CD14-positive monocyte (primary cell): ENCODE data around the gene PDZRN3. TPM values are rescaled to one million over a fixed set of nuclear protein-coding genes. Genes with fewer than 3 reads are reported as not detected.

Source experiments
- DNase-seq, 3 donors: peaks; one replicate each; pipeline ENCODE4 v3.0.0-alpha.2; 2011 to 2022
- H2AFZ ChIP-seq: 2 replicates; pipeline ENCODE4 v1.6.0; 2012; ENCODE audit warnings: mild to moderate bottlenecking, low read depth, low read length, inconsistent platforms; ENCODE audit not compliant: insufficient read depth, poor library complexity, severe bottlenecking
- H3K27ac ChIP-seq, 2 donors: 1 replicate in 1 of 2; 2 replicates in 1 of 2; pipeline ENCODE4 v1.5.1; 2012 to 2013; ENCODE audit warnings: low read length in 2 of 2, control low read depth in 1 of 2, inconsistent platforms in 1 of 2, low read depth in 1 of 2, mild to moderate bottlenecking in 1 of 2
- H3K27me3 ChIP-seq, 2 donors: one replicate each; pipeline versions ENCODE4 v1.6.0 to v1.6.1; 2011 to 2013; ENCODE audit warnings: low read length in 2 of 2; ENCODE audit not compliant: control insufficient read depth in 2 of 2, insufficient read depth in 2 of 2
- H3K36me3 ChIP-seq, 2 donors: replicated peaks in 1 of 2; 1 replicate in 1 of 2; 2 replicates in 1 of 2; pipeline versions ENCODE4 v1.5.1 to v1.6.1; 2012 to 2013; ENCODE audit warnings: low read length in 2 of 2, control low read depth in 1 of 2, inconsistent platforms in 1 of 2, mild to moderate bottlenecking in 1 of 2; ENCODE audit not compliant: insufficient read depth in 2 of 2, control insufficient read depth in 1 of 2
- H3K4me1 ChIP-seq, 2 donors: 1 replicate in 1 of 2; 2 replicates in 1 of 2; pipeline versions ENCODE4 v1.5.1 to v1.6.1; 2012 to 2013; ENCODE audit warnings: low read length in 2 of 2, control low read depth in 1 of 2, inconsistent platforms in 1 of 2, mild to moderate bottlenecking in 1 of 2, moderate library complexity in 1 of 2; ENCODE audit not compliant: insufficient read depth in 2 of 2, control insufficient read depth in 1 of 2
- H3K4me2 ChIP-seq: replicated peaks from 2 replicates; pipeline ENCODE3; 2012; ENCODE audit warnings: low read length, moderate library complexity, mild to moderate bottlenecking; ENCODE audit not compliant: poor library complexity, severe bottlenecking; ENCODE audit errors: extremely low read depth
- H3K4me3 ChIP-seq, 3 experiments: fragments of 200-600 bp in 1 of 3; sonication (generic) in 1 of 3; replicated peaks in 1 of 3; 1 replicate in 2 of 3; 2 replicates in 1 of 3; pipeline ENCODE4 v1.5.1; 2011 to 2013; ENCODE audit warnings: low read length in 3 of 3, mild to moderate bottlenecking in 3 of 3, control low read depth in 2 of 3, low read depth in 2 of 3, inconsistent platforms in 1 of 3, moderate library complexity in 1 of 3
- H3K79me2 ChIP-seq: 2 replicates; pipeline ENCODE4 v1.6.0; 2012; ENCODE audit warnings: mild to moderate bottlenecking, control low read depth, inconsistent platforms, low read length, moderate library complexity; ENCODE audit not compliant: insufficient read depth
- H3K9ac ChIP-seq: 2 replicates; pipeline ENCODE4 v1.6.0; 2017; ENCODE audit warnings: low read length, mild to moderate bottlenecking; ENCODE audit not compliant: insufficient read depth, poor library complexity, severe bottlenecking
- H3K9me3 ChIP-seq, 2 donors: replicated peaks in 1 of 2; 1 replicate in 1 of 2; 2 replicates in 1 of 2; pipeline versions ENCODE4 v1.5.1 to v1.6.1; 2012 to 2013; ENCODE audit warnings: low read length in 2 of 2, control low read depth in 1 of 2; ENCODE audit not compliant: control insufficient read depth in 1 of 2, insufficient read depth in 1 of 2
- H4K20me1 ChIP-seq: 2 replicates; pipeline ENCODE4 v1.6.0; 2012; ENCODE audit warnings: mild to moderate bottlenecking, low read length, control low read depth, moderate library complexity; ENCODE audit not compliant: insufficient read depth
- H3K27ac Mint-ChIP-seq, 7 donors: one replicate each; pipeline ENCODE4 v1.8.0; 2020; ENCODE audit warnings: mild to moderate bottlenecking in 7 of 7, mixed read lengths in 7 of 7, moderate library complexity in 6 of 7, inconsistent platforms in 2 of 7
- H3K27me3 Mint-ChIP-seq, 3 donors: one replicate each; pipeline ENCODE4 v1.8.0; 2021 to 2022; ENCODE audit warnings: low read depth in 3 of 3, mild to moderate bottlenecking in 3 of 3, mixed read lengths in 3 of 3, moderate library complexity in 3 of 3, inconsistent platforms in 1 of 3
- H3K36me3 Mint-ChIP-seq, 2 donors: one replicate each; pipeline ENCODE4 v1.8.0; 2020; ENCODE audit warnings: mixed read lengths in 2 of 2, inconsistent platforms in 1 of 2, mild to moderate bottlenecking in 1 of 2
- H3K4me1 Mint-ChIP-seq: one replicate; pipeline ENCODE4 v1.8.0; 2020; ENCODE audit warnings: mild to moderate bottlenecking, mixed read lengths
- H3K4me3 Mint-ChIP-seq, 2 donors: one replicate each; pipeline ENCODE4 v1.8.0; 2020; ENCODE audit warnings: mild to moderate bottlenecking in 2 of 2, mixed read lengths in 2 of 2, moderate library complexity in 1 of 2
- H3K9me3 Mint-ChIP-seq, 7 donors: one replicate each; pipeline ENCODE4 v1.8.0; 2020 to 2022; ENCODE audit warnings: mixed read lengths in 7 of 7, mild to moderate bottlenecking in 6 of 7, moderate library complexity in 6 of 7, inconsistent platforms in 2 of 7
- CTCF ChIP-seq: fragments of 200-600 bp; IDR thresholded peaks from one replicate; pipeline ENCODE4 v1.8.0; 2022; ENCODE audit warnings: antibody characterized with exemption, mild to moderate bottlenecking
- WGBS: methylation state at CpG from one replicate; pipeline ENCODE4 v1.1.5; 2013; ENCODE audit warnings: missing lambda C conversion rate; ENCODE audit not compliant: insufficient coverage; 5-methylcytosine and 5-hydroxymethylcytosine counted together
- intact Hi-C, 2 donors: fragments of 100-400 bp; cut with micrococcal nuclease; formaldehyde crosslinking; loops; one replicate each; pipeline versions ENCODE4 v1.15.0 to v1.15.1; 2023
- polyA plus RNA-seq, 3 donors: library from polyadenylated mRNA; depleted of rRNA in 1 of 3; unstranded in 2 of 3; stranded (reverse) in 1 of 3; fragments of 300-500 nt in 2 of 3; fragments of >200 nt in 1 of 3; fragmentation: Illumina TruSeq in 2 of 3; gene quantifications; 1 replicate in 2 of 3; 2 replicates in 1 of 3; pipeline ENCODE4 v1.2.3, GENCODE V29; 2012 to 2021

Gene PDZRN3
- polyA plus RNA-seq, 3 donors = not detected

DNA sequence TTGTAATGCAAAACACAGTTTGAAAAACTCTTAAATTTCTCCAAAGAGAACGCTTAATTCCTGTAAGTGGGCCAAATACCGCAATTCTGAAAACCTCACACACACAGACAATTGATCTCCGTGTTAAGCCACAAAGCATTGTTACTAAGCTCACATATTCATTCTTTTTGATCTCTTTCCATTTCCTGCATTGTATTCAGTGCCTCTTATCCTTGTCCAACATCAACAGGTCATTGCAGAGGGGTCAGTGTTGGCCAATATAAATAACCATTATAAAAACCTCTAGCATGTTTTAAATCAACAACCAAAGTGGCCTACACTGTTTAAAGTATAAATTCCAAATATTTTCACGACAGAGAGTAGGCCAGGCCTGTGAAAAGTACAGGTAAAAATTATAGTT, 171.1 kb downstream of the PDZRN3 start:
- no peaks in the 10 kb centered on the region for H3K36me3 Mint-ChIP-seq
- H3K36me3 ChIP-seq = no peaks in the 10 kb centered on the region
- H3K27me3 Mint-ChIP-seq = peaks cover 2 to 3% (median 2%) of the 10 kb centered on the region in 3 donors
- H3K9ac ChIP-seq = no peak overlapping the region
- H3K4me3 Mint-ChIP-seq = no peak overlapping the region
- H3K79me2 ChIP-seq = no peaks in the 10 kb centered on the region
- no peak overlapping the region for H2AFZ ChIP-seq
- H3K9me3 Mint-ChIP-seq = peaks cover 0 to 2% (median 0%) of the 10 kb centered on the region in 7 donors
- peaks cover 0 to 3% of the 10 kb centered on the region in 2 donors for H3K4me1 ChIP-seq
- H3K4me2 ChIP-seq = no peak overlapping the region
- intact Hi-C loops = no loop called here
- no peak overlapping the region for H3K4me3 ChIP-seq
- H3K27me3 ChIP-seq = no peaks in the 10 kb centered on the region
- H3K27ac Mint-ChIP-seq = no peak overlapping the region
- no peaks in the 10 kb centered on the region for H4K20me1 ChIP-seq
- H3K9me3 ChIP-seq = no peaks in the 10 kb centered on the region
- DNase-seq = no peak
- H3K4me1 Mint-ChIP-seq = peaks cover 5% of the 10 kb centered on the region
- H3K27ac ChIP-seq = no peak overlapping the region
- WGBS = 100% methylated on average over 1 of the region's 4 CpGs
- TF ChIP-seq CTCF = no peak

GRCh38 chr3:73452729-73453128, 172.0 kb downstream of the PDZRN3 start:
- Histone ChIP-seq H3K4me3 (no peak overlapping the region), H3K9ac (no peak overlapping the region), H3K27ac (no peak overlapping the region), H3K4me1 (peaks cover 0 to 3% of the 10 kb centered on the region in 2 donors), H3K4me2 (no peak overlapping the region), H3K36me3 (no peaks in the 10 kb centered on the region), H3K27me3 (no peaks in the 10 kb centered on the region), H2AFZ (no peak overlapping the region), H3K9me3 (no peaks in the 10 kb centered on the region), H4K20me1 (no peaks in the 10 kb centered on the region), H3K79me2 (no peaks in the 10 kb centered on the region)
- no peak overlapping the region for H3K27ac Mint-ChIP-seq
- no peak for TF ChIP-seq CTCF
- peaks cover 5% of the 10 kb centered on the region for H3K4me1 Mint-ChIP-seq
- 100% methylated on average over 3 of the region's 3 CpGs for WGBS
- no peaks in the 10 kb centered on the region for H3K9me3 Mint-ChIP-seq
- no peak for DNase-seq
- intact Hi-C loops = no loop called here
- H3K27me3 Mint-ChIP-seq = peaks cover 2 to 3% (median 2%) of the 10 kb centered on the region in 3 donors
- H3K36me3 Mint-ChIP-seq = no peaks in the 10 kb centered on the region
- no peak overlapping the region for H3K4me3 Mint-ChIP-seq
